ENCODE data around the gene TRAK1. TPM values are rescaled to one million over a fixed set of nuclear protein-coding genes. Genes with fewer than 3 reads are reported as not detected.

The TRAK1 gene
- total and polyA plus RNA-seq, 2 experiments from 2014 or later = 28.6 to 74.5 TPM

DNA sequence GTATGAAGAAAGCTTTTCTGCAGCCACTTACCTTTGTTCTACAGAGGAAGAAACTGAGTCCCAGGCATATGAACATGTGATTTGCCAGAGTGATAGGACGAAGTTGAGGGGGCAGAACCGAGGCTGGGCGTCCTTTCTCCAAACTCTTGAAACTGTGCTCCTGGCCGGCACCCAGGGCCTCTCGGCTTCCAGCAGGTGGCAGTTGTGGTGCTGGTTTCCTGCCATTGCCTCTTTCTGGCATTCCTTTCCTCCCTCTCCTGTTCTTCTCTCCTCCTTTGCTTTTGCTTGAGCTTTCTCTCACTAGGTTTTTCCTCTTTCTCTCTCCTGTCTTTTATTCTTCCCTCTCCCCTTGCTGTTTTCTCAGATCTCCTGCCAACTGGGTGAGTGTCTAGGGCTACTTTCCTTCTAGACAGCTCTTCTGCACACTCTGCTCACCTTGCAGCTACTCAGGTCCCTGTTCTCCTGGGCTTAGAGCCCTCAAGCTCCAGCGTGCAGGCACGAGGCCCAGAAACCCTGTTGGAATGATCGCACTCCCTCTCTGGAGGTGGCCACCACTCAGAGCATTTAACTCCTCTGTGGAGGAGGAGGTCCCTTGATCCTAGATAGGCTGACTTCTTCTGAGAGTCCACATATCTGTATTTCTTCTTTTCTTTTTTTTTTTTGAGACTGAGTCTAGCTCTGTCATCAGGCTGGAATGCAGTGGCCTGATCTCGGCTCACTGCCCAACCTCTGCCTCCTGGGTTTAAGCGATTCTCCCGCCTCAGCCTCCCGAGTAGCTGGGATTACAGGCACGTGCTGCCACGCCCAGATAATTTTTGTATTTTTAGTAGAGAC is 26.2 kb downstream of the TRAK1 start:
- TF ChIP-seq, protein P1, sequence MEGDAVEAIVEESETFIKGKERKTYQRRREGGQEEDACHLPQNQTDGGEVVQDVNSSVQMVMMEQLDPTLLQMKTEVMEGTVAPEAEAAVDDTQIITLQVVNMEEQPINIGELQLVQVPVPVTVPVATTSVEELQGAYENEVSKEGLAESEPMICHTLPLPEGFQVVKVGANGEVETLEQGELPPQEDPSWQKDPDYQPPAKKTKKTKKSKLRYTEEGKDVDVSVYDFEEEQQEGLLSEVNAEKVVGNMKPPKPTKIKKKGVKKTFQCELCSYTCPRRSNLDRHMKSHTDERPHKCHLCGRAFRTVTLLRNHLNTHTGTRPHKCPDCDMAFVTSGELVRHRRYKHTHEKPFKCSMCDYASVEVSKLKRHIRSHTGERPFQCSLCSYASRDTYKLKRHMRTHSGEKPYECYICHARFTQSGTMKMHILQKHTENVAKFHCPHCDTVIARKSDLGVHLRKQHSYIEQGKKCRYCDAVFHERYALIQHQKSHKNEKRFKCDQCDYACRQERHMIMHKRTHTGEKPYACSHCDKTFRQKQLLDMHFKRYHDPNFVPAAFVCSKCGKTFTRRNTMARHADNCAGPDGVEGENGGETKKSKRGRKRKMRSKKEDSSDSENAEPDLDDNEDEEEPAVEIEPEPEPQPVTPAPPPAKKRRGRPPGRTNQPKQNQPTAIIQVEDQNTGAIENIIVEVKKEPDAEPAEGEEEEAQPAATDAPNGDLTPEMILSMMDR (IDR thresholded peaks at IDR 0.05; ENCODE audit: low read depth, low read length) = peak; percentile 62
- Histone ChIP-seq H3K9me3 (ENCODE audit: low read depth) (no peaks in the 10 kb centered on the region), H3K27ac (no peak overlapping the region), H3K27me3 (no peaks in the 10 kb centered on the region), H3K4me3 (no peak overlapping the region), H3K36me3 (no peaks in the 10 kb centered on the region), H3K4me1 (ENCODE audit: low read depth) (no peaks in the 10 kb centered on the region)
- peak; percentile 33 to 80 for DNase-seq (ENCODE audit: low read depth in 1 of 2, low spot score in 1 of 2)

DNA sequence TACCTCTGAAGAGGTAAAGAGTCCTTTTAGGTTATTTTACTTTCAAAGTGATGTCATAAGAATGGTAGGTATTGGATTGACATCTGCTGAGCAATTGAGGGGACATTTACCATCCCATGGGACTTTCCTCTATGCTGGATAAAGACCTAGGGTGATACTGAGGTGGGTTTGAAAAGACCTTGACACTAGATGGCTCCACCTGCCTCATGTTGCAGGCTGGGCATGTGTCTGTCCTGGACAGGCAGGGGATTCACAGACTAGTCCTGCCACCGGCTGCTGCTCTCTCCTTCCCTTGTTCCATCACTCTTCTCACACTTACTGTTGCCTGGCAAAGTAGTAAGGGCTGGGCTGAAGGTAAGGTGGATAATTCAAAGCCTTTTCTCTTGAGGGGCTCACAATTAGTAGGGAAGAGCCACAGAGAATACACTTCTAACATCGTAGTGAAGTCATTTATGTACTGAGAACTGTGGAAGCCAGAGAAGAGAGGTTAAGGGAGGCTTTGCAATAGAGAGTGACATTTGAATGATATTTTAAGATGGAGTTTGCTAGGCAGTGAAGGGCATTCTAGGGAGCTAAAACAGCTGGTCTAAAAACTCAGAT is 27.7 kb downstream of the TRAK1 start:
- no peaks in the 10 kb centered on the region for H3K36me3 ChIP-seq
- peak; percentile 37 to 52 for DNase-seq (ENCODE audit: low read depth in 1 of 2, low spot score in 1 of 2)
- TF ChIP-seq, protein P1 (IDR thresholded peaks at IDR 0.05; ENCODE audit: low read depth, low read length) = peak; percentile 30
- H3K27ac ChIP-seq = no peak overlapping the region
- H3K4me1 ChIP-seq (ENCODE audit: low read depth) = no peaks in the 10 kb centered on the region
- no peaks in the 10 kb centered on the region for H3K27me3 ChIP-seq
- H3K4me3 ChIP-seq = no peak overlapping the region
- H3K9me3 ChIP-seq (ENCODE audit: low read depth) = no peaks in the 10 kb centered on the region

DNA sequence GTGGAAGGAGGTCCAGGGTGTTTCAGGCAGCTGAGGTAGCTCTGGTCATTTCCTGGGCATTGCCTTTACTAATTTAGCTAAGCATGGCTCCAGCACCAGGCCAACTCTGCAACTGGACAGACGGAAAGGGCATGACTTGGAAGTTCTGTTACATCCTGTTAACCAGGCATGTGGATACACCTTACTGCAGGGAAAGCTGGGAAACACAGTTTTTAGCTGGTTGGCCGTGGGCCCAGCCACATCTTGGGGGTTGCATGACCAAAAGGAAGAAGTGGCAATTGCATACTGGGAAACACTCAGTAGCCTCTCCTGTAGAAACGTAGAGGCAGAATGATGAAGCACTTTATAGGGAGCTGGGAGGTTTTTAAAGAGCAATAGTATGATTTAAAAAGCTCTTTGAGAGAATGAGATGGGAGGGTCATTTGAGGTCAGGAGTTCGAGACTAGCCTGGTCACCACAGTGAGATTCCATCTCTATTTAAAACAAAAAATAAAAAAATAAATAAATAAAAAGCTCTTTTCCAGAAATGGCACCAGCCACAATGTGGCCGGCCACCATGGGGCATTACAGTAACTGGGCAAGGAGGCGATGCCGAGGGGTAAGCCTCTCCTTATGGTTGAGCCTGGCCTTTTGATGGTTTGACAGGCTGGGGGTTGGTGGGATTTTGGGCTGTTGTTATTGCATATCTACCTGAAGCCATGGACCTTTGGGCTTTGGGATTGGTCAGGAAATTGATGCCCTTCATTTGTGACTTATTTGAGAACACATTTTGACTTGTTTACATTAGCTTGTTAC is 28.6 kb downstream of the TRAK1 start:
- Histone ChIP-seq H3K4me3 (no peak overlapping the region), H3K27ac (no peak overlapping the region), H3K27me3 (no peaks in the 10 kb centered on the region), H3K4me1 (ENCODE audit: low read depth) (no peaks in the 10 kb centered on the region), H3K36me3 (no peaks in the 10 kb centered on the region), H3K9me3 (ENCODE audit: low read depth) (no peaks in the 10 kb centered on the region)
- TF ChIP-seq, protein P1 (IDR thresholded peaks at IDR 0.05; ENCODE audit: low read depth, low read length) = no peak
- peak in 1 of 2 donors; percentile 8 for DNase-seq (ENCODE audit: low read depth in 1 of 2, low spot score in 1 of 2)

DNA sequence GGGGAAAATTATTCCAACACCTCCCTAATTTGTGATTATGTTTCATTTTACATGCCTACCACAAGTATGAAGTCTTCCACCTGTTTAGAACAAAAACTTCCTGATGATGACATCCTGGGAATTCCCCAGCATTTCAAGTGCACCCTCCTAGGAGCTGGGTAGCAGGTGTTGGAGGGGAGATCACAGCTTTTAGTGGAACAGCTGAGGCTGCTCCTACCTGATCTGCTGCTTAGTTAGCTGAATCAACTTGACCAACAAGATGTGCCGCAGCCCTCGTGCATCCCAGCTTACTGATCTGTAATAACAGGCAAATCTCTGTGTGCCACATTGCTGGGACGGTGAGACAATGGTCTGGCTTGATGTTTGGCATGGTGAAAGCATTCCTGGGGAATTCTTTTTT is 29.7 kb downstream of the TRAK1 start:
- Histone ChIP-seq H3K27ac (no peak overlapping the region), H3K27me3 (no peaks in the 10 kb centered on the region), H3K4me1 (ENCODE audit: low read depth) (no peaks in the 10 kb centered on the region), H3K9me3 (ENCODE audit: low read depth) (no peaks in the 10 kb centered on the region), H3K4me3 (no peak overlapping the region), H3K36me3 (peaks cover 4% of the 10 kb centered on the region)
- TF ChIP-seq, protein P1 (IDR thresholded peaks at IDR 0.05; ENCODE audit: low read depth, low read length) = no peak
- no peak for DNase-seq (ENCODE audit: low read depth in 1 of 2, low spot score in 1 of 2)

DNA sequence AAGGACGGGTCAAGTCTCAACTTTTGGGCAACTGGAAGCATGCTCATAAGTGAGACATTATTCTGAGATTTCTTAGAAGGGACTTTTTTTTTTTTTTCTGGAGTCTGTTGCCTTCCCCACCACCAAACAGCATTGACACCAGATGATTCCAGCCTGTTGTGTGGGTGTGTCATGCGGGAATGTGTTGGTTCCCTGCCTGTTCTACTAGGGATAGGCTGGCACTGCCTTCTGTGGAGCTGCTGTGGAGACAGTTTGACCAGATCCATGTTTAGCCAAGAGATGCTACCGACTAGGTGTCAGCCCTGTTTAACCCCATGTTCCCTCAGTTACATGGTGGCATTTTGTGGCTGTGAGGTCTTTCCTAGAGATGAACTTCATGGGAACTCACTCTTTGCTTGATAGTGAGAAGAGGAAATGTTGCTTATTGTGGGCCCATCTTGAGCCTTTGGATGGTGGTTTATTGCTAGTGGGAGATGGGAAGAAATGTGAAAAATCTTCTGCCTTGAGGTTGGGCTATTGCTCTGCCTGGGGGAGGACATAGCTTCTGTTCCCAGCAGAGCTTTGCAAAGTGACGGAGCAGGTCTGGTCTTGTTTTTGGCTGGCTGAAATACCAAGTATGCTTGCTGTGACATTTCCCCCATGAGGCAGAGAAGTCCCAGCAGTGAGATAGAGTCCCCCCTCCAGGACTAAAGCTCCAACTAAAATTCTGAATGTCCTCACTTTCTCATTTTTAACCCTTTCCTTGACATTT is 31.3 kb downstream of the TRAK1 start:
- Histone ChIP-seq H3K27ac (no peak overlapping the region), H3K36me3 (peaks cover 11% of the 10 kb centered on the region)

More for the DNA sequence above, 31.3 kb downstream of the TRAK1 start:
- Histone ChIP-seq H3K4me3 (no peak overlapping the region), H3K27me3 (no peaks in the 10 kb centered on the region), H3K4me1 (ENCODE audit: low read depth) (no peaks in the 10 kb centered on the region), H3K9me3 (ENCODE audit: low read depth) (no peaks in the 10 kb centered on the region)
- TF ChIP-seq, protein P1 (IDR thresholded peaks at IDR 0.05; ENCODE audit: low read depth, low read length) = no peak
- DNase-seq (ENCODE audit: low read depth in 1 of 2, low spot score in 1 of 2) = no peak
